DND-41 (cell line): ENCODE data around the gene FBXO24.

Source experiments
- ATAC-seq: fragments of 200-7000 bp; cut with Tn5 transposase; 3 replicates; pipeline ENCODE4 v1.9.1; 2021; ENCODE audit warnings: low read depth; ENCODE audit not compliant: insufficient read depth
- DNase-seq: peaks from one replicate; pipeline ENCODE4 v3.0.0-alpha.2; 2020
- H2AFZ ChIP-seq: 2 replicates; pipeline ENCODE4 v1.6.0; 2012; ENCODE audit warnings: low read depth, low read length
- H3K27ac ChIP-seq: 2 replicates; pipeline ENCODE4 v1.5.1; 2012; ENCODE audit warnings: low read length, inconsistent platforms
- H3K27me3 ChIP-seq: fragments of 200-600 bp; sonication (generic); 2 replicates; pipeline ENCODE4 v1.6.0; 2012; ENCODE audit warnings: low read length, mild to moderate bottlenecking, inconsistent platforms; ENCODE audit not compliant: insufficient read depth, poor library complexity
- H3K36me3 ChIP-seq: 2 replicates; pipeline ENCODE4 v1.5.1; 2012; ENCODE audit warnings: low read length, inconsistent platforms; ENCODE audit not compliant: insufficient read depth
- H3K4me1 ChIP-seq: 2 replicates; pipeline ENCODE4 v1.5.1; 2012; ENCODE audit warnings: mild to moderate bottlenecking, low read length; ENCODE audit not compliant: insufficient read depth
- H3K4me2 ChIP-seq: 2 replicates; pipeline ENCODE4 v1.6.0; 2012; ENCODE audit warnings: mild to moderate bottlenecking, moderate library complexity, low read length, inconsistent platforms; ENCODE audit not compliant: insufficient read depth
- H3K4me3 ChIP-seq, 2 experiments: fragments of 200-600 bp in 1 of 2; shearing (Covaris generic) in 1 of 2; 2 replicates each; pipeline ENCODE4 v1.5.1; 2012 to 2016; ENCODE audit warnings: inconsistent platforms in 2 of 2, low read length in 2 of 2, mild to moderate bottlenecking in 2 of 2, low read depth in 1 of 2, moderate library complexity in 1 of 2
- H3K79me2 ChIP-seq: 2 replicates; pipeline ENCODE4 v1.6.0; 2012; ENCODE audit warnings: low read length, inconsistent platforms; ENCODE audit not compliant: insufficient read depth
- H3K9ac ChIP-seq: 2 replicates; pipeline ENCODE4 v1.6.0; 2012; ENCODE audit warnings: low read depth, mild to moderate bottlenecking, inconsistent platforms, low read length, moderate library complexity
- H3K9me3 ChIP-seq: 2 replicates; pipeline ENCODE4 v1.5.1; 2012; ENCODE audit warnings: low read length, moderate library complexity, mild to moderate bottlenecking, inconsistent platforms; ENCODE audit not compliant: insufficient read depth, severe bottlenecking
- H4K20me1 ChIP-seq: 2 replicates; pipeline ENCODE4 v1.6.0; 2012; ENCODE audit warnings: low read length; ENCODE audit not compliant: insufficient read depth
- EZH2 ChIP-seq: IDR thresholded peaks from 3 replicates; pipeline ENCODE4 v1.6.1; 2012; ENCODE audit warnings: borderline replicate concordance, low read depth, mild to moderate bottlenecking, moderate library complexity, low read length, inconsistent platforms; ENCODE audit not compliant: severe bottlenecking
- TF ChIP-seq, protein P1 (sequence below): IDR thresholded peaks from 2 replicates; pipeline ENCODE4 v1.5.1; 2012; ENCODE audit warnings: borderline replicate concordance, low read length, moderate library complexity, mild to moderate bottlenecking; ENCODE audit not compliant: poor library complexity, severe bottlenecking; ENCODE audit errors: extremely low read depth

FBXO24 gene

DNA sequence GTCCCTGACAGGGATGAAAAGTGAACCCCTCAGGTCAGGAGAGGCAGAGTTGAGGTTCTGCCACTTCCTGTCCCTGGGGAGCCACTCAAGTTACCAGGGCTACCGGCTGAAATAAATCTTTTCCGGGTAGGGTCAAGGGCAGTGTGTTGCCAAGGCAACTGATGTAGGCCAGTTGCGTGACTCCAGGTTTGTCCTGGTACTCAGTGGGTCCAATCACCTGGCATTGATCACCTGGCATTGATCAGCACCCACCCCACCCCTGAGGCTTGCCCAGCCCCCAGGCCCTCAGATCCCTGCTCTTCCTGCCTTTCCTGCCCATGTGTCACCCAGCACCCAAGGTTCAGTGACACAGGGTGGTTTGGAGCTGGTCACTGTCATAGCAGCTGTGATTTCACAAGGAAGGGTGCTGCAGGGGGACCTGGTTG is 18.4 kb upstream of the FBXO24 start:
- H2AFZ ChIP-seq: no peak overlapping the region
- H3K9ac ChIP-seq: no peak overlapping the region
- peaks cover 27% of the 10 kb centered on the region for H3K4me1 ChIP-seq
- no peak for DNase-seq
- H3K27me3 ChIP-seq: peaks cover 9% of the 10 kb centered on the region
- no peaks in the 10 kb centered on the region for H3K9me3 ChIP-seq
- TF ChIP-seq EZH2: no peak
- TF ChIP-seq, protein P1, sequence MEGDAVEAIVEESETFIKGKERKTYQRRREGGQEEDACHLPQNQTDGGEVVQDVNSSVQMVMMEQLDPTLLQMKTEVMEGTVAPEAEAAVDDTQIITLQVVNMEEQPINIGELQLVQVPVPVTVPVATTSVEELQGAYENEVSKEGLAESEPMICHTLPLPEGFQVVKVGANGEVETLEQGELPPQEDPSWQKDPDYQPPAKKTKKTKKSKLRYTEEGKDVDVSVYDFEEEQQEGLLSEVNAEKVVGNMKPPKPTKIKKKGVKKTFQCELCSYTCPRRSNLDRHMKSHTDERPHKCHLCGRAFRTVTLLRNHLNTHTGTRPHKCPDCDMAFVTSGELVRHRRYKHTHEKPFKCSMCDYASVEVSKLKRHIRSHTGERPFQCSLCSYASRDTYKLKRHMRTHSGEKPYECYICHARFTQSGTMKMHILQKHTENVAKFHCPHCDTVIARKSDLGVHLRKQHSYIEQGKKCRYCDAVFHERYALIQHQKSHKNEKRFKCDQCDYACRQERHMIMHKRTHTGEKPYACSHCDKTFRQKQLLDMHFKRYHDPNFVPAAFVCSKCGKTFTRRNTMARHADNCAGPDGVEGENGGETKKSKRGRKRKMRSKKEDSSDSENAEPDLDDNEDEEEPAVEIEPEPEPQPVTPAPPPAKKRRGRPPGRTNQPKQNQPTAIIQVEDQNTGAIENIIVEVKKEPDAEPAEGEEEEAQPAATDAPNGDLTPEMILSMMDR: no peak
- no peaks in the 10 kb centered on the region for H3K79me2 ChIP-seq
- no peak overlapping the region for H3K4me3 ChIP-seq
- H4K20me1 ChIP-seq: peaks cover 25% of the 10 kb centered on the region
- no peak for ATAC-seq
- no peak overlapping the region for H3K4me2 ChIP-seq
- no peak overlapping the region for H3K27ac ChIP-seq
- peaks cover 12% of the 10 kb centered on the region for H3K36me3 ChIP-seq

DNA sequence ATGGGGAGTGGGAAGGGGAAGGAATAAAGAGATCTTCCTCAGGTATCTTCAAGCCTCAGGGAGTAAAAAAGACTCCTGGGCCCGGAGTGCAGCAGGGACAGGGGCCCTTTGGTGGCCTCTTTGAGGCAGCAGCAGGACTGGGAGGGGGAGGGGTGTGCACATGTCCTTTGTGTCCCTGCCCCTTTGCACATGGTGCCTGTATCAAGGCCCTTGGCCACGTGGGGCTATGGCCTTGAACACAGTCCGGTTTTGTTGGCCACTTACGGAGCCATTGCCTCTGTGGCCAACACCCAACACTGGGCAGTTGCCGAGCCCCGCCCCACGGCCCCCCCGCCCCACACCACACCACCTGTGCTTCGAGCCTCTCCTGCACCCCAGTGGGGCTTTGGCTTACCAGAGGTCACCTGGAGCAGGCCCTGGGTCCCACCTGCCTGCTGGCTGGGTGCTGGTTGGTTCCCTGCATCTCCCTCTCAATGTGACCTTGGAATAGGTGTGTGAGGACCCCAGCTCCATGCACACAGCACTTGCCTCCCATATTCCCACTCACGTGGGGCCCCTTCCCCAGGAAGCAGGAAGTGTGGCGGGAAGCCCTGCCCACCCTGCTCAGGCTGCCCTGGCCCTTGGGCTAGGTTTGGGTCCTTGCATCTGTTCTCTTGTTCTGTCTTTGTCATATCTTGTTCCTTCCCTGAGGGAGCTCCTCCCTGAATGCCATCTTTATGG is 17.8 kb upstream of the FBXO24 start:
- H3K9ac ChIP-seq: no peak overlapping the region
- no peaks in the 10 kb centered on the region for H3K79me2 ChIP-seq
- peaks cover 12% of the 10 kb centered on the region for H3K36me3 ChIP-seq
- no peaks in the 10 kb centered on the region for H3K9me3 ChIP-seq
- no peak overlapping the region for H2AFZ ChIP-seq
- no peak overlapping the region for H3K4me3 ChIP-seq
- peaks cover 9% of the 10 kb centered on the region for H3K27me3 ChIP-seq
- peaks cover 27% of the 10 kb centered on the region for H3K4me1 ChIP-seq
- H3K4me2 ChIP-seq: no peak overlapping the region
- DNase-seq: no peak
- peaks cover 21% of the 10 kb centered on the region for H4K20me1 ChIP-seq
- no peak overlapping the region for H3K27ac ChIP-seq
- TF ChIP-seq, protein P1: no peak
- ATAC-seq: no peak

DNA sequence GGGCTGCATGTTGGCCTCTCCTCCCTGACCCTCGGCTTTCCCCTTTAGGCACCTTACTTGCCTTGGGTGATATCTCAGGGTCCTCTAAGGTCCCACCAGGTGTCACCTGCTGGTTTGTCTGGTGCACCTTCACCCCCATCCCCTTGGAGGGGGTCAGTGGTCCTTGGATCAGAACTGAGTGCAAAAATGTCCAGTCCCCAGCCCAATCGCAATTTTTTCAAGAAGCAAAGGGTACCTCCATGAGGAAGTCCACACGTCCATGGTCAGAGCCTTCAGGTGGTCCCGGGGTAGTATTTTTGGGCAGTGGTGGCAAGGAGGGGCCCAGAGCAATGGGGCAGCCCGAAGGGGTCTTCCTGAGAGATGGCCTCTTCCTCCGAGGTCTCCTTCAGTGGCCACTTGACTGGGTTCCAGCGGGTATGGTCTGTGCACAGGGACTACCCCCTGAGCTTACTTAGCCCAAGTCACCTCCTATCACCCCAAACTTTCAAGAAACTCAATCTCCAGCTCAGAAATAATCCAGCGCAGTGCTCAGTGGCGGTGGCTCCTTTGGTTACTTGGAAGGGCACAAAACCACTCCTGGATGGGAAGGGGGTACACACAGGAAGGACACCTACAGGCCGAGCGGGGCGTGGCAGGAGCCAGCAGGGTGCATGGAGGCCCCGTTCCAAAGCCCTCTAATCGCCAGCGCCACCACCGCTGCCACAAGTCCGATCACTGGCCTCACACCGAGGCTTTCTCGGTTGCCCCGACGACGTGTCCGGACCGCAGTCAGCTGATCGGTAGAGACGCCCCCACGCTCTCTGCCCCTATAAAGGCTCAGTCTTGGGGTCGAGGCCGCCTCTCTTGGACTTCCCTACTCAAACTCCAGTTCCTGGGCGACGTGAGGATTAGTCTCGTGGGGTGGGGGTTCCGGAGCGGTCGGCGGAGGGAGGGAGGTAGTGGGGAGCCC is 17.0 kb upstream of the FBXO24 start:
- H4K20me1 ChIP-seq: peaks cover 20% of the 10 kb centered on the region
- peak overlapping the region; percentile 48; the same call in 1 of the 2 replicates for H3K9ac ChIP-seq
- peak; percentile 42 for DNase-seq
- peak; percentile 33; the same call in 2 of the 3 replicates for ATAC-seq
- peak overlapping the region; percentile 76 for H3K4me2 ChIP-seq
- peak overlapping the region in 1 of 2 experiments; percentile 48; a peak in 1 of 4 replicates for H3K4me3 ChIP-seq
- H3K36me3 ChIP-seq: peaks cover 16% of the 10 kb centered on the region; the same call in 1 of the 2 replicates
- H3K4me1 ChIP-seq: peaks cover 25% of the 10 kb centered on the region
- no peak overlapping the region for H3K27ac ChIP-seq
- no peaks in the 10 kb centered on the region for H3K79me2 ChIP-seq
- H3K27me3 ChIP-seq: peaks cover 9% of the 10 kb centered on the region
- H2AFZ ChIP-seq: no peak overlapping the region
- TF ChIP-seq, protein P1: peak; percentile 62
- no peak for TF ChIP-seq EZH2
- H3K9me3 ChIP-seq: no peaks in the 10 kb centered on the region
